GM18508 (cell line): Measurements from ENCODE around the gene LYAR.

ENCODE experiments used
- ATAC-seq: cut with Tn5 transposase; IDR thresholded peaks from one replicate; pipeline ENCODE4 v1.9.1; 2021; ENCODE audit warnings: moderate number of reproducible peaks; ENCODE audit not compliant: insufficient read depth, unreplicated experiment

LYAR gene

GRCh38 chr4:4225915-4226605 lies 63.9 kb downstream of the LYAR start:
- no peak for ATAC-seq
